HL-60 (cell line): Measurements from ENCODE around the gene LY86.

Experiments
- DNase-seq, 2 experiments: peaks; one replicate each; pipeline ENCODE4 v3.0.0-alpha.2; 2010 to 2020; ENCODE audit warnings: low read depth in 1 of 2, low spot score in 1 of 2
- H3K27ac ChIP-seq: fragments of 250-450 bp; sonication (Bioruptor Pico); replicated peaks from 2 replicates; pipeline ENCODE4 v1.5.1; 2020; ENCODE audit warnings: mild to moderate bottlenecking, moderate library complexity
- H3K27me3 ChIP-seq: fragments of 250-450 bp; sonication (Bioruptor Pico); 2 replicates; pipeline ENCODE4 v1.5.1; 2021; ENCODE audit warnings: mild to moderate bottlenecking, moderate library complexity; ENCODE audit not compliant: insufficient read depth, poor library complexity, severe bottlenecking
- H3K4me3 ChIP-seq: replicated peaks from 2 replicates; pipeline ENCODE4 v1.5.1; 2011; ENCODE audit warnings: mild to moderate bottlenecking, control low read depth, low read length; ENCODE audit not compliant: insufficient read depth
- GABPA ChIP-seq: IDR thresholded peaks from 2 replicates; pipeline ENCODE4 v1.6.1; 2012; ENCODE audit warnings: low read depth
- POLR2AphosphoS5 ChIP-seq: IDR thresholded peaks from 2 replicates; pipeline ENCODE4 v1.6.1; 2012; ENCODE audit warnings: low read depth
- SPI1 ChIP-seq: IDR thresholded peaks from 2 replicates; pipeline ENCODE4 v1.6.1; 2012; ENCODE audit warnings: low read depth, mild to moderate bottlenecking, borderline replicate concordance
- TF ChIP-seq, protein P1 (sequence below): IDR thresholded peaks from 2 replicates; pipeline ENCODE4 v1.6.1; 2012; ENCODE audit warnings: low read depth; ENCODE audit not compliant: insufficient replicate concordance
- TF ChIP-seq, protein P2 (sequence below): IDR thresholded peaks from one replicate; pipeline ENCODE4 v1.5.1; 2011; ENCODE audit warnings: low read length, control low read depth, inconsistent platforms; ENCODE audit not compliant: insufficient read depth

Gene LY86

DNA sequence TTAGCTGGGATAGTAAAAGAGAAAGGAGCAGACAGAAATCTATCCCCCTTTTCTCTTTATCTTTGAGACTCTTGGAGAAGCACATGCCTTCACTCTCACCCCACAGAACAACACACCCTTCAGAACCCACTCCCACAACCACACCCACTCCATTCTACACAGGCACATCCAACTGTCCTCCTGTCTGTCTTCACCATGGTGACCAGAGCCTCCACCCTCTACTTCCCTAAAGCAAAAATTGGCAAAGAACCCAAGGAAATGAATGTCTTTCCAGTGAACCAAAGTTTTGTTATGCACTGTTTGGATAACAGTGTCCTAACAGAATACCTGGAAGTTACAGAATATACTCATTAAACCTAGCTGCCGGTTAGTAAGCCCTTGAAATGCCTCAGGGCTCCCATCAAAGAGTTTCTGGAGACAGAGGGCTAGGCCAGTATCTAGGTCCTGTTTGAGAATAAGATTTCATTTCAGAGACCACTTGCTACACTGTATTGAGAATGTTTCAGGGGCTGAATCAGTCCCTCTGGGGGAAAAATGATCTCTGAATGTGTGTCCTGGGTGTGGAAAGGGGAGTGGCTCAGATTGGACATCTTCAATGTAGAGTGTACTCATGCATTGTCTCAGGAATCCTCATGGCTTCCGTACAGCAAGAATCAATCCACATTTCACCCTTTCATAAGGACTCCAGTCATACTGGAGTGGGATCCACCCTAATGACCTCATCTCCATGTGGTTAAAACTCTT lies 101.1 kb downstream of the LY86 start:
- H3K4me3 ChIP-seq: no peak overlapping the region
- peak overlapping the region; percentile 59 for H3K27ac ChIP-seq
- DNase-seq: peak in 1 of 2 experiments; percentile 63
- TF ChIP-seq, protein P1, sequence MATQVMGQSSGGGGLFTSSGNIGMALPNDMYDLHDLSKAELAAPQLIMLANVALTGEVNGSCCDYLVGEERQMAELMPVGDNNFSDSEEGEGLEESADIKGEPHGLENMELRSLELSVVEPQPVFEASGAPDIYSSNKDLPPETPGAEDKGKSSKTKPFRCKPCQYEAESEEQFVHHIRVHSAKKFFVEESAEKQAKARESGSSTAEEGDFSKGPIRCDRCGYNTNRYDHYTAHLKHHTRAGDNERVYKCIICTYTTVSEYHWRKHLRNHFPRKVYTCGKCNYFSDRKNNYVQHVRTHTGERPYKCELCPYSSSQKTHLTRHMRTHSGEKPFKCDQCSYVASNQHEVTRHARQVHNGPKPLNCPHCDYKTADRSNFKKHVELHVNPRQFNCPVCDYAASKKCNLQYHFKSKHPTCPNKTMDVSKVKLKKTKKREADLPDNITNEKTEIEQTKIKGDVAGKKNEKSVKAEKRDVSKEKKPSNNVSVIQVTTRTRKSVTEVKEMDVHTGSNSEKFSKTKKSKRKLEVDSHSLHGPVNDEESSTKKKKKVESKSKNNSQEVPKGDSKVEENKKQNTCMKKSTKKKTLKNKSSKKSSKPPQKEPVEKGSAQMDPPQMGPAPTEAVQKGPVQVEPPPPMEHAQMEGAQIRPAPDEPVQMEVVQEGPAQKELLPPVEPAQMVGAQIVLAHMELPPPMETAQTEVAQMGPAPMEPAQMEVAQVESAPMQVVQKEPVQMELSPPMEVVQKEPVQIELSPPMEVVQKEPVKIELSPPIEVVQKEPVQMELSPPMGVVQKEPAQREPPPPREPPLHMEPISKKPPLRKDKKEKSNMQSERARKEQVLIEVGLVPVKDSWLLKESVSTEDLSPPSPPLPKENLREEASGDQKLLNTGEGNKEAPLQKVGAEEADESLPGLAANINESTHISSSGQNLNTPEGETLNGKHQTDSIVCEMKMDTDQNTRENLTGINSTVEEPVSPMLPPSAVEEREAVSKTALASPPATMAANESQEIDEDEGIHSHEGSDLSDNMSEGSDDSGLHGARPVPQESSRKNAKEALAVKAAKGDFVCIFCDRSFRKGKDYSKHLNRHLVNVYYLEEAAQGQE: no peak
- TF ChIP-seq GABPA (no peak), POLR2AphosphoS5 (no peak), SPI1 (no peak)
- TF ChIP-seq, protein P2, sequence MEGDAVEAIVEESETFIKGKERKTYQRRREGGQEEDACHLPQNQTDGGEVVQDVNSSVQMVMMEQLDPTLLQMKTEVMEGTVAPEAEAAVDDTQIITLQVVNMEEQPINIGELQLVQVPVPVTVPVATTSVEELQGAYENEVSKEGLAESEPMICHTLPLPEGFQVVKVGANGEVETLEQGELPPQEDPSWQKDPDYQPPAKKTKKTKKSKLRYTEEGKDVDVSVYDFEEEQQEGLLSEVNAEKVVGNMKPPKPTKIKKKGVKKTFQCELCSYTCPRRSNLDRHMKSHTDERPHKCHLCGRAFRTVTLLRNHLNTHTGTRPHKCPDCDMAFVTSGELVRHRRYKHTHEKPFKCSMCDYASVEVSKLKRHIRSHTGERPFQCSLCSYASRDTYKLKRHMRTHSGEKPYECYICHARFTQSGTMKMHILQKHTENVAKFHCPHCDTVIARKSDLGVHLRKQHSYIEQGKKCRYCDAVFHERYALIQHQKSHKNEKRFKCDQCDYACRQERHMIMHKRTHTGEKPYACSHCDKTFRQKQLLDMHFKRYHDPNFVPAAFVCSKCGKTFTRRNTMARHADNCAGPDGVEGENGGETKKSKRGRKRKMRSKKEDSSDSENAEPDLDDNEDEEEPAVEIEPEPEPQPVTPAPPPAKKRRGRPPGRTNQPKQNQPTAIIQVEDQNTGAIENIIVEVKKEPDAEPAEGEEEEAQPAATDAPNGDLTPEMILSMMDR: no peak
- no peaks in the 10 kb centered on the region for H3K27me3 ChIP-seq

DNA sequence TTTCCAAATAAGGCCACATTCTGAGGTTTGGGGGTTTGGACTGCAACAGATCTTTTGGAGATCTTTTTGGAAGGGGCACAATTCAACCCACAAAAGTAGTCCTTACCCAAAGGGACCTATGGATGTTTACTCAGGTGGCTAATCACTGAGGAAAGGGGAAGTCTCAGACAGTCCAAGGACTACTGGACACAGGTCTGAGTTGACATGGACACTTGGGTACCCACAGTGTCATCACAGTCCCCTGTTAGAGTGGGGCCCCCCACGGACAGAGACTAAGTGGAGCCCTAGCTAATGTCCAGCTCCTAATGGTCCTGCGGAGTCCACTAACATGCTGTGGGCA lies 101.6 kb downstream of the LY86 start:
- no peak for DNase-seq
- TF ChIP-seq POLR2AphosphoS5: no peak
- Histone ChIP-seq H3K27ac (peak overlapping the region; percentile 59), H3K4me3 (no peak overlapping the region), H3K27me3 (no peaks in the 10 kb centered on the region)

DNA sequence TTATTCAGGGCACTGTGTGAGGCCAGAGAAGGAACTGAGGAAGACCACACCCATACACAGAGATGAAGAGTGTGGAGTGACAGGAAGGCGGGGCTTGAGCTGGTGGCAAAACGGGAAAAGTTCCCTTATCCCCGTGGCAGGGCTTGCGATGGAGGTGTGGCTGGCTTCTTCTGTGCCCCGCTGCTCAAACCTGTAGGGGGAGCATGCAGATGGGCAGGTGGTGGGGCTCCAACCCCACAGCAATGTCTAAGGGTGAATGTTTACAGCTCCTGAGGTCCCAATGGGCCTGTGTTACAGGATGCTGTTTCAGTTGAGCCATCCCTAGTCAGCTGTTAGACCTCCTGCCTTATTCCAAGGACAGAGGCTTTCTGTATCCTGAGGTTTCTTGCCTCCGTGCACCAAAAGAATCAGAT lies 105.9 kb downstream of the LY86 start:
- peak in 1 of 2 experiments; percentile 68 for DNase-seq
- Histone ChIP-seq H3K27me3 (no peaks in the 10 kb centered on the region), H3K4me3 (no peak overlapping the region), H3K27ac (peak overlapping the region; percentile 91)
- TF ChIP-seq GABPA (no peak), POLR2AphosphoS5 (no peak; the same call in 1 of the 2 replicates), SPI1 (no peak)
- TF ChIP-seq, protein P1: no peak
- TF ChIP-seq, protein P2: no peak

DNA sequence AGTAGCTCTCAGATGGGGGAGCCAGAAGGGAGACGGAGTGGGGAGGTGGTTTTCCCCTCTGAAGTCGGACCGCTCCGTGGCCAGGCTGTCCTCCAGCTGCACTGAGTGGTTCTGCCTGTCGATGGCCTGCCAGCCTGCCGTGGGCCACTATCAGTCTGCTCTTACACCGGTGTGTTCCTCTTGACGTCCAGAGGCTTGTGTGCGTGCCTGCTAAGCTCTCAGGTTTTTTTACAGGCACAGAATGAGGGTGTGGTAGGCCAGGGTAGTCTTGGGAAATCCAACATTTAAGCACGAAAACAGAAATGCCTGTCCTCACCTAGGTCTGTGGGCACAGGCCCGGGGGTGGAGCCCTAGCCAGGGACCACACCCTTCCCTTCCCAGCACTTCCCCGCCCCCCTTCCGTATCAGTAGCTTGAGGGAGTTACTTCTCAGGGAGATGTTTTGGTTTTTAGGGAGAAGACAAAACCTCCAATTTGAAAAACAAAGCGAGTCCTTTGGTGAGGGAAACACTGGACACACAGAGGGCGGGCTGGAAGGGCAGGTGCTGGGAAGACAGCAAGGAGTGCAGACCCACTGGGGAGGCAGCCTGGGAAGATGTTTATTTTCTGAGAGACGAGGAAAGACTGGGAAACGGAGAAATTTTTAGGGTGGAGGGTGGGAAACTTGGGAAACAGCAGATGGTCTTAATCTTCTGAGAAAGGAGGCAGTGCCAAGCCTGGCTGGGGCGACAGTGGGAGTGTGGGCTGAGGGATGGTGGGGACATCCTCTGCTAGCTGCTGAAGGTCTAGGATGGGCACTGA lies 106.5 kb downstream of the LY86 start:
- H3K4me3 ChIP-seq: no peak overlapping the region
- peak overlapping the region; percentile 91 for H3K27ac ChIP-seq
- peak; percentile 85 to 95 for DNase-seq

More for the DNA sequence above, 106.5 kb downstream of the LY86 start:
- TF ChIP-seq, protein P1: no peak
- TF ChIP-seq POLR2AphosphoS5 (peak; percentile 88), SPI1 (peak; percentile 58; the same call in 1 of the 2 replicates)
- H3K27me3 ChIP-seq: no peaks in the 10 kb centered on the region
